A549 (cell line): ENCODE measurements around the gene KCND1. TPM values are rescaled to one million over a fixed set of nuclear protein-coding genes. Genes with fewer than 3 reads are reported as not detected.
A peak's percentile ranks its signal among the peaks of the same experiment; 100 is the strongest.

ENCODE experiments used
- ATAC-seq, 2 experiments: fragments of 200-7000 bp in 1 of 2; fragments of >200 bp in 1 of 2; cut with Nextera tagmentation in 1 of 2; cut with Tn5 transposase in 1 of 2; 3 replicates each; pipeline versions ENCODE4 v1.8.0 to v1.9.1; 2018 to 2020; ENCODE audit warnings: mild to moderate bottlenecking in 1 of 2, moderate library complexity in 1 of 2
- CTCF ChIA-PET: fragments of 300-600 bp; sonication (Branson Sonifier 250); formaldehyde crosslinking; extraction: SDS; loops from one replicate; lab custom pipeline; 2021; ENCODE audit warnings: antibody characterized with exemption, inconsistent platforms; lab: Yijun Ruan, JAX
- POLR2A ChIA-PET: fragments of 350-600 bp; formaldehyde crosslinking; extraction: SDS; loops from one replicate; lab custom pipeline; 2021; ENCODE audit warnings: antibody characterized with exemption, inconsistent platforms; lab: Yijun Ruan, JAX
- DNase-seq, 2 experiments: peaks; one replicate each; pipeline versions ENCODE4 v3.0.0 to v3.0.0-alpha.2; 2011 to 2016; ENCODE audit warnings: low read depth in 1 of 2, low spot score in 1 of 2
- FAIRE-seq: peaks from 2 replicates; lab custom pipeline; 2011; peaks lifted over from hg19 to GRCh38; lab: Jason Lieb, UNC
- H3K27ac ChIP-seq, 2 experiments: fragments of >200 bp; sonication (Bioruptor Twin); formaldehyde crosslinking; 3 replicates each; pipeline ENCODE4 v1.5.1; 2016 to 2017
- H3K4me1 ChIP-seq: fragments of >200 bp; sonication (Bioruptor Twin); formaldehyde crosslinking; 3 replicates; pipeline ENCODE4 v1.6.1; 2016
- H3K4me2 ChIP-seq: fragments of >200 bp; sonication (Bioruptor Twin); formaldehyde crosslinking; 3 replicates; pipeline ENCODE4 v1.6.1; 2016
- H3K4me3 ChIP-seq: fragments of >200 bp; sonication (Bioruptor Twin); formaldehyde crosslinking; 3 replicates; pipeline ENCODE4 v1.5.1; 2016
- H3K9me3 ChIP-seq: fragments of >200 bp; sonication (Bioruptor Twin); formaldehyde crosslinking; 3 replicates; pipeline ENCODE4 v1.6.1; 2016
- CBX8 ChIP-seq: fragments of 200-600 bp; sonication (generic); IDR thresholded peaks from 2 replicates; pipeline ENCODE4 v1.6.1; 2016
- CEBPB ChIP-seq, 2 experiments: fragments of >200 bp in 1 of 2; sonication (Bioruptor Twin) in 1 of 2; formaldehyde crosslinking in 1 of 2; IDR thresholded peaks; 2 replicates each; pipeline ENCODE4 v1.6.1; 2012 to 2016
- CHD2 ChIP-seq: fragments of 150-350 bp; IDR thresholded peaks from 2 replicates; pipeline ENCODE4 v1.6.1; 2014; ENCODE audit warnings: low read length; ENCODE audit not compliant: partially characterized antibody
- EHMT2 ChIP-seq: fragments of 200-600 bp; sonication (generic); IDR thresholded peaks from 2 replicates; pipeline ENCODE4 v1.6.1; 2016; ENCODE audit warnings: antibody characterized with exemption, low read depth, mild to moderate bottlenecking, moderate library complexity
- EP300 ChIP-seq, 2 experiments: fragments of >200 bp; sonication (Bioruptor Twin); formaldehyde crosslinking; IDR thresholded peaks; 2 replicates in 1 of 2; 3 replicates in 1 of 2; pipeline ENCODE4 v1.6.1; 2016 to 2017
- ESRRA ChIP-seq: fragments of 150-350 bp; IDR thresholded peaks from 2 replicates; pipeline ENCODE4 v1.6.1; 2014; ENCODE audit warnings: mild to moderate bottlenecking, low read length, borderline replicate concordance
- FOSL2 ChIP-seq, 2 experiments: fragments of 450-650 bp in 1 of 2; fragments of >200 bp in 1 of 2; sonication (Bioruptor Twin) in 1 of 2; formaldehyde crosslinking; IDR thresholded peaks; 2 replicates each; pipeline versions ENCODE4 v1.5.0 to v1.6.1; 2016 to 2020; ENCODE audit warnings: mild to moderate bottlenecking in 1 of 2, moderate library complexity in 1 of 2
- FOXS1 ChIP-seq: fragments of 250-450 bp; sonication (Bioruptor Pico); IDR thresholded peaks from 2 replicates; pipeline ENCODE4 v1.5.0; 2020; ENCODE audit warnings: mild to moderate bottlenecking, moderate library complexity
- GATA3 ChIP-seq: IDR thresholded peaks from 2 replicates; pipeline ENCODE4 v1.6.1; 2012; ENCODE audit warnings: borderline replicate concordance
- HDAC2 ChIP-seq: fragments of 200-600 bp; sonication (generic); IDR thresholded peaks from 2 replicates; pipeline ENCODE4 v1.6.1; 2016
- HEYL ChIP-seq: fragments of 250-450 bp; sonication (Bioruptor Pico); IDR thresholded peaks from 2 replicates; pipeline ENCODE4 v1.8.0; 2021; ENCODE audit warnings: mild to moderate bottlenecking, moderate library complexity
- HOXB5 ChIP-seq: fragments of 250-450 bp; sonication (Bioruptor Pico); IDR thresholded peaks from 2 replicates; pipeline ENCODE4 v1.5.0; 2020; ENCODE audit warnings: mild to moderate bottlenecking, moderate library complexity
- JUN ChIP-seq, 2 experiments: fragments of >200 bp; sonication (Bioruptor Twin); formaldehyde crosslinking; IDR thresholded peaks; 2 replicates in 1 of 2; 3 replicates in 1 of 2; pipeline ENCODE4 v1.6.1; 2016 to 2017
- KDM5A ChIP-seq: fragments of 200-600 bp; sonication (generic); IDR thresholded peaks from 2 replicates; pipeline ENCODE4 v1.6.1; 2016; ENCODE audit warnings: antibody characterized with exemption, mild to moderate bottlenecking
- MAFK ChIP-seq: fragments of 450-650 bp; IDR thresholded peaks from 2 replicates; pipeline ENCODE4 v1.6.1; 2014; ENCODE audit not compliant: partially characterized antibody
- MAZ ChIP-seq: fragments of 150-350 bp; IDR thresholded peaks from 2 replicates; pipeline ENCODE4 v1.6.1; 2014; ENCODE audit warnings: antibody characterized with exemption, low read depth, low read length, borderline replicate concordance
- NPAS2 ChIP-seq: fragments of 250-450 bp; sonication (Bioruptor Pico); IDR thresholded peaks from 2 replicates; pipeline ENCODE4 v1.8.0; 2022; ENCODE audit warnings: mild to moderate bottlenecking, moderate library complexity, borderline replicate concordance
- NR3C1 ChIP-seq: fragments of >200 bp; sonication (Bioruptor Twin); formaldehyde crosslinking; IDR thresholded peaks from 3 replicates; pipeline ENCODE4 v1.6.1; 2017
- PHF8 ChIP-seq: fragments of 200-600 bp; sonication (generic); IDR thresholded peaks from 2 replicates; pipeline ENCODE4 v1.6.1; 2016; ENCODE audit warnings: low read depth, mild to moderate bottlenecking, antibody characterized with exemption, moderate library complexity, borderline replicate concordance
- POLR2AphosphoS2 ChIP-seq: conservative IDR thresholded peaks from 2 replicates; pipeline ENCODE4 v1.6.1; 2012; ENCODE audit warnings: low read length, improper control_type of control experiment, inconsistent platforms
- RFX5 ChIP-seq: fragments of 450-650 bp; IDR thresholded peaks from 2 replicates; pipeline ENCODE4 v1.7.1; 2014; ENCODE audit warnings: antibody characterized with exemption, mild to moderate bottlenecking, moderate library complexity
- RNF2 ChIP-seq: fragments of 200-600 bp; sonication (generic); IDR thresholded peaks from 2 replicates; pipeline ENCODE4 v1.6.1; 2016; ENCODE audit warnings: low read depth, mild to moderate bottlenecking, antibody characterized with exemption, moderate library complexity, borderline replicate concordance
- SMC3 ChIP-seq: fragments of >200 bp; sonication (Bioruptor Twin); formaldehyde crosslinking; IDR thresholded peaks from 3 replicates; pipeline ENCODE4 v1.6.1; 2018; ENCODE audit warnings: inconsistent platforms
- SREBF2 ChIP-seq: fragments of 450-650 bp; IDR thresholded peaks from 2 replicates; pipeline ENCODE4 v1.6.1; 2014; ENCODE audit warnings: mild to moderate bottlenecking, moderate library complexity
- TP53 ChIP-seq: fragments of 250-450 bp; sonication (Bioruptor Pico); IDR thresholded peaks from 2 replicates; pipeline ENCODE4 v1.5.0; 2021; ENCODE audit warnings: mild to moderate bottlenecking, moderate library complexity
- ZC3H11A ChIP-seq: fragments of 450-650 bp; IDR thresholded peaks from 2 replicates; pipeline ENCODE4 v1.6.1; 2014; ENCODE audit warnings: antibody characterized with exemption, mild to moderate bottlenecking
- ZSCAN20 ChIP-seq: fragments of 250-450 bp; sonication (Bioruptor Pico); IDR thresholded peaks from 2 replicates; pipeline ENCODE4 v1.8.0; 2022; ENCODE audit warnings: mild to moderate bottlenecking, moderate library complexity
- WGBS: methylation state at CpG from one replicate; pipeline ENCODE4 v1.1.6; 2017; ENCODE audit errors: missing lambda C conversion rate; 5-methylcytosine and 5-hydroxymethylcytosine counted together
- polyA plus RNA-seq, 4 experiments: library from polyadenylated mRNA; depleted of rRNA in 3 of 4; stranded (reverse); fragments of >200 nt; fragmentation: RNase III in 1 of 4; extraction: RNeasy Plus Mini Kit Qiagen cat#74134 plus additional on column Dnase treatment in 1 of 4; gene quantifications; 2 replicates in 3 of 4; 3 replicates in 1 of 4; pipeline ENCODE4 v1.2.3, GENCODE V29; 2011 to 2017
- TF ChIP-seq, protein P1 (sequence below): fragments of >200 bp; sonication (Bioruptor Twin); formaldehyde crosslinking; IDR thresholded peaks from 2 replicates; pipeline ENCODE4 v1.6.1; 2016
- TF ChIP-seq, protein P2 (sequence below): fragments of 450-650 bp; IDR thresholded peaks from 2 replicates; pipeline ENCODE4 v1.6.1; 2014; ENCODE audit warnings: antibody characterized with exemption
- TF ChIP-seq, protein P3 (sequence below): IDR thresholded peaks from 2 replicates; pipeline ENCODE4 v1.6.1; 2012
- TF ChIP-seq, protein P4 (sequence below): IDR thresholded peaks from 2 replicates; pipeline ENCODE4 v1.6.1; 2012; ENCODE audit warnings: low read depth, borderline replicate concordance

The KCND1 gene
- polyA plus RNA-seq, 2 of the 4 experiments (the other 2 are of a cell fraction), result 0.59 to 0.79 TPM

DNA sequence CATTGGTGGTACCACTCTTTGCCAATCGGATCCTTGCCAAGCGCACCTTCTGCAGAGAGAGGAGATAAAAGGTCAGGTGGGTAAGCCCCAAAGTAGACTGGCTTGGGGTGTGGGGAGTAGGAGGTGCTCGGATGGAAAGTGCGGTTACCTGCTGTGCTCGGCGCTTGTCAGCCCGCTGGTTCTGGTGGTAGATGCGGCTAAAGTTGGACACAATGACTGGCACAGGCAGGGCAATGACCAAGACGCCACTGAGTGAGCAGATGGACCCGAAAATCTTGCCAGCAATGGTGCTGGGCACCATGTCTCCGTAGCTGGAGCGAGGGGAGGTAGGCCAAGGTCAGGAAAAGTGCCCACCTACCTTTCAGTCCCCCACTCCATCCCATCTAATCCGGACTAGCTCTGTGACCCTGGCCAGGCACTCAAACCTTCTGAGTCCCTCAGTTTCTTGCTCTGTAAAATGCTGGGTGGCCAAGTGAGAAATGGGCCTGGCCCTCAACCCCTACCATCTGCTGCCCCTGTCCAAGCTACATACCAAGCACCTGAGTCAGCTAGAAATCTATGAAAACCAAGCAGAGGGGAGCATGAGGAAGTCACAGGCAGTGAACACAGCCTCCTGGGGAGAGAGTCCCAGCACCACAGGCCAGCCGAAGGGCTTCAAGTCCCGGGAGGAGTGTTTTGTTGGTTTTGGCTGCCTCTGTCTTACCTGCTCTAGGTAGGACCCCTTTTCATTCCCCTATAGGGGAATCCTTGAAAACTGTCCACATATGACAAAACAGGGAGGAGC lies 4.7 kb downstream of the KCND1 start:
- Histone ChIP-seq H3K4me3 (no peak overlapping the region), H3K9me3 (no peaks in the 10 kb centered on the region), H3K4me1 (peaks cover 10% of the 10 kb centered on the region), H3K27ac (0 out of 6 replicates have a peak overlapping the region, but pooled peaks of 1 of the 2 experiments have one; percentile 12), H3K4me2 (no peak overlapping the region)
- WGBS, result 80% methylated on average over 14 of the region's 15 CpGs
- FAIRE-seq (no peak), ATAC-seq (0 out of 6 replicates have a peak, but pooled peaks of 1 of the 2 experiments have one; percentile 26), DNase-seq (no peak)
- CTCF ChIA-PET, result interaction anchor here (1.1 to 1.5 kb wide), 3 partner anchors 9 to 77 kb away, joined by 3 to 4 read pairs (median 4); no protein-coding TSS in a partner anchor
- POLR2A ChIA-PET, result interaction anchor here (0.6 kb wide), 1 partner anchor 33 kb away, joined by 7 read pairs; no protein-coding TSS in a partner anchor
- TF ChIP-seq POLR2AphosphoS2, result no peak
- TF ChIP-seq EHMT2, result no peak
- TF ChIP-seq CHD2, result no peak
- no peak for TF ChIP-seq JUN (IDR thresholded peaks at IDR 0.05)
- no peak for TF ChIP-seq ZC3H11A
- TF ChIP-seq, protein P1, sequence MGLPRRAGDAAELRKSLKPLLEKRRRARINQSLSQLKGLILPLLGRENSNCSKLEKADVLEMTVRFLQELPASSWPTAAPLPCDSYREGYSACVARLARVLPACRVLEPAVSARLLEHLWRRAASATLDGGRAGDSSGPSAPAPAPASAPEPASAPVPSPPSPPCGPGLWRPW, result no peak
- TF ChIP-seq HEYL (CRISPR knock-in tag), result no peak
- no peak for TF ChIP-seq SREBF2
- no peak for TF ChIP-seq TP53
- TF ChIP-seq, protein P2, sequence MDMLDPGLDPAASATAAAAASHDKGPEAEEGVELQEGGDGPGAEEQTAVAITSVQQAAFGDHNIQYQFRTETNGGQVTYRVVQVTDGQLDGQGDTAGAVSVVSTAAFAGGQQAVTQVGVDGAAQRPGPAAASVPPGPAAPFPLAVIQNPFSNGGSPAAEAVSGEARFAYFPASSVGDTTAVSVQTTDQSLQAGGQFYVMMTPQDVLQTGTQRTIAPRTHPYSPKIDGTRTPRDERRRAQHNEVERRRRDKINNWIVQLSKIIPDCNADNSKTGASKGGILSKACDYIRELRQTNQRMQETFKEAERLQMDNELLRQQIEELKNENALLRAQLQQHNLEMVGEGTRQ, result no peak
- TF ChIP-seq EP300 (IDR thresholded peaks at IDR 0.05), result no peak
- TF ChIP-seq ZSCAN20 (CRISPR knock-in tag), result no peak
- no peak for TF ChIP-seq RNF2
- no peak for TF ChIP-seq FOXS1 (CRISPR knock-in tag)
- TF ChIP-seq CBX8, result no peak

DNA sequence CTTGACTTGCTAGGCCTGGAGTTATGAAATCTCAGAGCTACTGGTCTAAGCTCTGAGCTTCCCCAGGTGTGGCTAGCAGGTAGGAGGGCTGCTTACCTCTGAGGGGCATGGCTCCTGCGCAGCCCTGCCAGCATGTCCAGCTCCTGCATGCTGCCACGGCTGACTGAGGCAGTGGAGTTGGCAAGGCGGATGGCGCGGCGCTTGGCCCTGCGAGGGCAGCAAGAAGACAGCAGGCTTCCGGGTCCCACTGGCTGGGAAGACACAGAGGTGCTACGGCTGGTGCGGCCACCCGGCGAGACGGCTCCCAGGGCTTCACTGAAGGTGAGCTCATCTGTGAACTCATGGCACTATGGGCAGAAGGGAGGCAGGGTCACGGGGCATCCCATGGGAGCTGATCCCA lies 5.7 kb downstream of the KCND1 start:
- TF ChIP-seq KDM5A (no peak), ESRRA (no peak)
- CTCF ChIA-PET, result interaction anchor here (0.5 to 1.6 kb wide), 6 partner anchors 12 to 146 kb away, joined by 3 to 6 read pairs (median 4); no protein-coding TSS in a partner anchor
- H3K4me2 ChIP-seq, result no peak overlapping the region
- H3K4me1 ChIP-seq, result peaks cover 3% of the 10 kb centered on the region; the same call in 1 of the 3 replicates
- POLR2A ChIA-PET, result no interaction called here
- no peak overlapping the region for H3K27ac ChIP-seq
- FAIRE-seq (no peak), ATAC-seq (no peak), DNase-seq (no peak)
- 88% methylated on average over 9 of the region's 14 CpGs for WGBS
- H3K9me3 ChIP-seq, result no peaks in the 10 kb centered on the region
- no peak overlapping the region for H3K4me3 ChIP-seq

DNA sequence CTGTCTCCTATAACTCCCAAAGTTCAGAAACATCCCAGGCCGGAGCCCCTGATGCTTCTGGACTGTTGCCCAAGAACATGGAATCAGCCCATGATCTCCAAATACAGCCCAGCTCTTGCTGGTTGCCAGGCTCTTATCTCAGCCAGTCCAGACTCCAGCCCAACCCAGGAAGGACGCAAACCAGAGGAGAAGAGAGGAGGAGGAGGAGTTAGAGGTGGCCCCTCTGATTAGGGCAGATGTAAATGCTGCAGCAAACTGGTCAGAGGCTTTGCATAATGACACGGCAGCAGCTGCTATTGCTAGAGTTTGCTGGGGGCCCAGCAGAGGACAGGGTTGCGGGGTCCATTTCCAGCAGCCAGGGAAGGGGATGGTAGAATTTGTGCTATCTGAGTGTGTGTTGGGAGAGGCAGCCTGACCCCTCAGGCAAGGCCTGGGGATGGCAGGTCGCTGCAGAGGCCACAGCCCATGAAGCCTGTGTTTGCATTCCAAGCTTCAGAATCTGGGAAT lies 10.0 kb downstream of the KCND1 start:
- H3K4me3 ChIP-seq, result no peak overlapping the region
- H3K4me2 ChIP-seq, result no peak overlapping the region
- WGBS, result 70% methylated on average over 4 of the region's 5 CpGs
- DNase-seq (no peak), FAIRE-seq (no peak), ATAC-seq (no peak)
- ChIA-PET POLR2A (no interaction called here), CTCF (interaction anchor here (3.6 kb wide), 1 partner anchor 11 kb away, joined by 14 read pairs; the partner anchor contains the start of gene KCND1)
- no peak overlapping the region for H3K27ac ChIP-seq
- H3K9me3 ChIP-seq, result no peaks in the 10 kb centered on the region
- H3K4me1 ChIP-seq, result peaks cover 7% of the 10 kb centered on the region; the same call in 2 of the 3 replicates
- TF ChIP-seq NPAS2 (CRISPR knock-in tag), result no peak
- no peak for TF ChIP-seq FOSL2 (IDR thresholded peaks at IDR 0.05)
- no peak for TF ChIP-seq FOSL2 (CRISPR knock-in tag; IDR thresholded peaks at IDR 0.05)
- TF ChIP-seq CBX8, result no peak
- no peak for TF ChIP-seq GATA3
- TF ChIP-seq RFX5, result no peak
- no peak for TF ChIP-seq CEBPB (IDR thresholded peaks at IDR 0.05)
- TF ChIP-seq SREBF2, result no peak
- TF ChIP-seq NR3C1, result no peak
- no peak for TF ChIP-seq PHF8
- TF ChIP-seq, protein P3, sequence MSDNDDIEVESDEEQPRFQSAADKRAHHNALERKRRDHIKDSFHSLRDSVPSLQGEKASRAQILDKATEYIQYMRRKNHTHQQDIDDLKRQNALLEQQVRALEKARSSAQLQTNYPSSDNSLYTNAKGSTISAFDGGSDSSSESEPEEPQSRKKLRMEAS, result no peak
- no peak for TF ChIP-seq SMC3
- TF ChIP-seq, protein P4, sequence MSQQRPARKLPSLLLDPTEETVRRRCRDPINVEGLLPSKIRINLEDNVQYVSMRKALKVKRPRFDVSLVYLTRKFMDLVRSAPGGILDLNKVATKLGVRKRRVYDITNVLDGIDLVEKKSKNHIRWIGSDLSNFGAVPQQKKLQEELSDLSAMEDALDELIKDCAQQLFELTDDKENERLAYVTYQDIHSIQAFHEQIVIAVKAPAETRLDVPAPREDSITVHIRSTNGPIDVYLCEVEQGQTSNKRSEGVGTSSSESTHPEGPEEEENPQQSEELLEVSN, result no peak
- TF ChIP-seq HOXB5 (CRISPR knock-in tag), result no peak
- TF ChIP-seq MAZ, result no peak
- no peak for TF ChIP-seq POLR2AphosphoS2
- TF ChIP-seq HDAC2, result no peak
- TF ChIP-seq ZSCAN20 (CRISPR knock-in tag), result no peak
- no peak for TF ChIP-seq MAFK
